PC-9 (cell line): ENCODE measurements around the gene CLBA1. TPM values are rescaled to one million over a fixed set of nuclear protein-coding genes. Genes with fewer than 3 reads are reported as not detected.

Source experiments
- BruUV-seq: library from RNA; stranded (reverse); fragments of 400-500 nt; replicated peaks from 2 replicates; lab custom pipeline; 2021; lab: Mats Ljungman, UMichigan
- CTCF ChIA-PET: fragments of 300-600 bp; sonication (Branson Sonifier 250); formaldehyde crosslinking; loops from one replicate; lab custom pipeline; 2022; ENCODE audit warnings: antibody characterized with exemption; lab: Charles Lee
- POLR2A ChIA-PET: fragments of 300-600 bp; sonication (Branson Sonifier 250); formaldehyde crosslinking; loops from one replicate; lab custom pipeline; 2022; ENCODE audit warnings: antibody characterized with exemption; ENCODE audit not compliant: unreplicated experiment; lab: Charles Lee
- DNase-seq, 2 experiments: peaks; one replicate each; pipeline versions ENCODE4 v3.0.0 to v3.0.0-alpha.2; 2015 to 2022; ENCODE audit warnings: mixed read lengths in 1 of 2
- H2AFZ ChIP-seq: fragments of 200-600 bp; sonication (generic); 2 replicates; pipeline ENCODE4 v1.8.1; 2017; ENCODE audit warnings: antibody characterized with exemption
- H3F3A ChIP-seq: fragments of 200-600 bp; sonication (generic); 2 replicates; pipeline ENCODE4 v1.8.1; 2017; ENCODE audit warnings: antibody characterized with exemption, mild to moderate bottlenecking, low read depth; ENCODE audit not compliant: insufficient read depth
- H3K27ac ChIP-seq: fragments of 200-600 bp; sonication (generic); 2 replicates; pipeline ENCODE4 v1.6.1; 2016; ENCODE audit warnings: mixed run types
- H3K27me3 ChIP-seq: fragments of 200-600 bp; sonication (generic); 2 replicates; pipeline ENCODE4 v1.6.1; 2016; ENCODE audit warnings: low read depth, mixed run types; ENCODE audit not compliant: insufficient read depth
- H3K36me3 ChIP-seq: fragments of 200-600 bp; sonication (generic); 2 replicates; pipeline ENCODE4 v1.6.1; 2016; ENCODE audit warnings: low read depth, mixed run types
- H3K4me1 ChIP-seq: fragments of 200-600 bp; sonication (generic); replicated peaks from 2 replicates; pipeline ENCODE4 v1.6.1; 2016; ENCODE audit warnings: mixed run types; ENCODE audit not compliant: insufficient read depth
- H3K4me2 ChIP-seq: fragments of 200-600 bp; sonication (generic); 2 replicates; pipeline ENCODE4 v1.6.1; 2017; ENCODE audit warnings: mixed run types
- H3K4me3 ChIP-seq: fragments of 200-600 bp; sonication (generic); 2 replicates; pipeline ENCODE4 v1.6.1; 2016; ENCODE audit warnings: mixed run types
- H3K79me2 ChIP-seq: fragments of 200-600 bp; sonication (generic); 2 replicates; pipeline ENCODE4 v1.6.1; 2017; ENCODE audit warnings: low read depth, mixed run types
- H3K9me2 ChIP-seq: fragments of 200-600 bp; sonication (generic); 2 replicates; pipeline ENCODE4 v1.8.1; 2017; ENCODE audit warnings: mild to moderate bottlenecking; ENCODE audit not compliant: insufficient read depth
- H3K9me3 ChIP-seq: fragments of 200-600 bp; sonication (generic); 2 replicates; pipeline ENCODE4 v1.8.1; 2016; ENCODE audit warnings: low read depth; ENCODE audit not compliant: insufficient read depth
- H4K20me1 ChIP-seq: fragments of 200-600 bp; sonication (generic); 2 replicates; pipeline ENCODE4 v1.8.1; 2017; ENCODE audit not compliant: insufficient read depth
- EZH2 ChIP-seq: fragments of 200-600 bp; sonication (generic); IDR thresholded peaks from 2 replicates; pipeline ENCODE4 v1.8.0; 2017; ENCODE audit warnings: antibody characterized with exemption, low read depth
- intact Hi-C: fragments of 100-400 bp; cut with micrococcal nuclease; formaldehyde crosslinking; loops from one replicate; pipeline ENCODE4 v1.10.0; 2022; ENCODE audit not compliant: unreplicated experiment
- total RNA-seq: library from RNA; stranded (reverse); gene quantifications from 2 replicates; pipeline ENCODE4 v1.2.3, GENCODE V29; 2021
- TF ChIP-seq, protein P1 (sequence below): fragments of 200-600 bp; sonication (generic); conservative IDR thresholded peaks from 2 replicates; pipeline ENCODE4 v1.6.1; 2017; ENCODE audit warnings: mixed run types, antibody characterized with exemption, mild to moderate bottlenecking, moderate library complexity

The CLBA1 gene
- total RNA-seq, 1 experiment from 2014 or later = 12.6 TPM

DNA sequence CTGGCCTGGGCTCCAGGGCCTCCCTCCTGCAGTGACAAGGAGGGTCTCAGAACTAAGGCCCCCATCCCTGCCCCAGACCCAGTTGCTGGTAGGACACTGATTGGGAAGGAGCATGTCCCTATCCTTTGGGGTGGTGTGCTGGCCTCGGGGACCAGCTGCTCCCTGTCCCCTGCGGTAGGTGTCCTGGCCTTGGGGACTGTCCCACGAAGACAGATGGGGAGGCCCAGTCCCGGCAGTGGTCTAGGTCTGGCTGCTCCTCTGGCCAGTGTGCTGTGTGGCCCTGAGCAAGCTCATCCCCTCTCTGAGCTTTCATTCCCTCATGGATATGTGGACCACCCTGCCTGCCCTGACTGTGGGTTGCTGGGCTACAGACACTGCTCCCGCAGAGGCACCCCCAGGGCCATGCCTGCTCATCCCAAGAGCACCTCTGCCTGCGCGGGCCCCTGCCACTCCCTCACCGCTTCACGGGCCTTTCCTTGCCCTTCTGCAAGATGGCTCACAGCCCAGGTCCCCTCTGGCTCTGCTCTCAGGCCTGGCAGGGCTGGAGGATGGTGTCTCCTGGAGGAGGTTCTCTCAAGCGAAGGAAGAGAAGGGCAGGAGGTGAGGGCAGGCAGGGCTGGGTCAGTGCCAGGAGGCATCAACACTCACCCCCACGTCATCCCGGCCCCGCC lies 19.9 kb upstream of the CLBA1 start:
- TF ChIP-seq, protein P1, sequence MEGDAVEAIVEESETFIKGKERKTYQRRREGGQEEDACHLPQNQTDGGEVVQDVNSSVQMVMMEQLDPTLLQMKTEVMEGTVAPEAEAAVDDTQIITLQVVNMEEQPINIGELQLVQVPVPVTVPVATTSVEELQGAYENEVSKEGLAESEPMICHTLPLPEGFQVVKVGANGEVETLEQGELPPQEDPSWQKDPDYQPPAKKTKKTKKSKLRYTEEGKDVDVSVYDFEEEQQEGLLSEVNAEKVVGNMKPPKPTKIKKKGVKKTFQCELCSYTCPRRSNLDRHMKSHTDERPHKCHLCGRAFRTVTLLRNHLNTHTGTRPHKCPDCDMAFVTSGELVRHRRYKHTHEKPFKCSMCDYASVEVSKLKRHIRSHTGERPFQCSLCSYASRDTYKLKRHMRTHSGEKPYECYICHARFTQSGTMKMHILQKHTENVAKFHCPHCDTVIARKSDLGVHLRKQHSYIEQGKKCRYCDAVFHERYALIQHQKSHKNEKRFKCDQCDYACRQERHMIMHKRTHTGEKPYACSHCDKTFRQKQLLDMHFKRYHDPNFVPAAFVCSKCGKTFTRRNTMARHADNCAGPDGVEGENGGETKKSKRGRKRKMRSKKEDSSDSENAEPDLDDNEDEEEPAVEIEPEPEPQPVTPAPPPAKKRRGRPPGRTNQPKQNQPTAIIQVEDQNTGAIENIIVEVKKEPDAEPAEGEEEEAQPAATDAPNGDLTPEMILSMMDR = no peak
- TF ChIP-seq EZH2 = no peak
- Histone ChIP-seq H3K27me3 (no peaks in the 10 kb centered on the region), H4K20me1 (no peaks in the 10 kb centered on the region), H3K9me3 (no peaks in the 10 kb centered on the region), H3K36me3 (no peaks in the 10 kb centered on the region), H3K4me3 (no peak overlapping the region), H3K79me2 (no peaks in the 10 kb centered on the region), H3K4me1 (peaks cover 25% of the 10 kb centered on the region), H3F3A (peaks cover 5% of the 10 kb centered on the region; the same call in 1 of the 2 replicates), H3K27ac (no peak overlapping the region), H3K9me2 (no peaks in the 10 kb centered on the region), H2AFZ (no peak overlapping the region), H3K4me2 (no peak overlapping the region)
- ChIA-PET POLR2A (no interaction called here), CTCF (no interaction called here)
- intact Hi-C loops = loop anchor here (5.0 kb wide), 1 partner anchor 33 kb away; no protein-coding TSS in a partner anchor
- no peak for DNase-seq
- no TSS peak for BruUV-seq

DNA sequence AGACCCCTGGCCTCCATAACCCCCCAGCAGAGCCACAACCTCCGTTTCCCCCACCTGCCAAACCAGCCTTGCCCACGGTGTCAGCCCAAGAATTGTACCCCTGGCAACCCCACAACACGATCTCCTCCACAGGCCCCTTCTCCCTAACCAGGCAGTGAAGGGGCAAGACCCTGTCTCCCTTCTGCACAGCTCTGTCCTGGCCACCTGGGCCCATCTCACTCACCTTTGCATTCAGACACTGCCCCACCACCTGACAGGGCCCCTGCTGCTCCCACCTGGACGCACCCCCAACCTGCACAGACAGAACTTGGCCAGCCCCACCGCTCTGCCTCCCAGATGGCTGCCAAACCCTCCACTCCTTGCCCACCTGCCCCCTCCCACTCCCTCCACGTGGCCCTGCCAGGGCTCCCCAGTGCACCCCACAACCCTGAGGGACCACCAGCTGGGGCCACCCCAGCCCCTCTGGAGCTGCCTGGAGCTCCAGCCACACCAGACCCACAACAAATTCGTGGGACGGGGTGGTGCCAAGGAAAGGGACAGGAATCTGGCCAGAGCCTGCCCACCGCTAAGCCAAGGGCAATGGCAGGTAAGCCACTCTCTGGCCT lies 19.2 kb upstream of the CLBA1 start:
- H3K9me3 ChIP-seq = no peaks in the 10 kb centered on the region
- ChIA-PET POLR2A (no interaction called here), CTCF (no interaction called here)
- H3K27me3 ChIP-seq = no peaks in the 10 kb centered on the region
- TF ChIP-seq, protein P1 = no peak
- no peak for TF ChIP-seq EZH2
- no peak overlapping the region for H2AFZ ChIP-seq
- peaks cover 32% of the 10 kb centered on the region for H3K4me1 ChIP-seq
- no peak overlapping the region for H3K27ac ChIP-seq
- H3K4me3 ChIP-seq = no peak overlapping the region
- no peak overlapping the region for H3K4me2 ChIP-seq
- BruUV-seq = no TSS peak
- H3K36me3 ChIP-seq = no peaks in the 10 kb centered on the region
- H3F3A ChIP-seq = peaks cover 11% of the 10 kb centered on the region; the same call in 1 of the 2 replicates
- no peaks in the 10 kb centered on the region for H3K79me2 ChIP-seq
- H3K9me2 ChIP-seq = no peaks in the 10 kb centered on the region
- H4K20me1 ChIP-seq = no peaks in the 10 kb centered on the region
- DNase-seq = no peak
- intact Hi-C loops = loop anchor here (5.0 kb wide), 1 partner anchor 34 kb away; no protein-coding TSS in a partner anchor

DNA sequence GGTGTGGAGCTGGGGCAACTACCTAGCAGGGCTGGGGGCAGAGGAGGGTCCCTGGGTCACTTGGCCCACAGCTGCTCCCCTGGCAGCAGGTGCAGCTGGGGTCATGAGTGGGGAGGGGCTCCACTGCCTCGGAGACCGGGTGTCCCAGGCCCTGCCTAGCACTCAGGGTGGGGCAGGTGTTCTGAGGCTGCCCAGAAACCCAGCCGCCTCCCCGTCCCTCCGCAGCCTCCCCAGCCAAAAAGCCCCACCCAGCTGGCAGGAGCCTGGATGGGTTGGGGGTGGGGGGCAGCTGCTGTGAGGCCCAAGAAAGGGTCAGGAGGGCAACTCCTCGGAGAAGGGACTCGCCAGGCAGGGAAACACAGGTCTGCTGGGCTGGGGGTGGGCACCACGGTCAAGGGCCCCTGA lies 18.6 kb upstream of the CLBA1 start:
- Histone ChIP-seq H3K27ac (no peak overlapping the region), H3K4me1 (peaks cover 38% of the 10 kb centered on the region), H3F3A (peaks cover 17% of the 10 kb centered on the region; the same call in 1 of the 2 replicates), H4K20me1 (no peaks in the 10 kb centered on the region), H3K27me3 (no peaks in the 10 kb centered on the region), H3K9me2 (no peaks in the 10 kb centered on the region), H3K9me3 (no peaks in the 10 kb centered on the region), H2AFZ (no peak overlapping the region), H3K4me2 (peak overlapping the region; percentile 49), H3K4me3 (no peak overlapping the region), H3K36me3 (no peaks in the 10 kb centered on the region), H3K79me2 (no peaks in the 10 kb centered on the region)
- CTCF ChIA-PET = no interaction called here
- no peak for DNase-seq
- BruUV-seq = no TSS peak
- intact Hi-C loops = loop anchor here (5.0 kb wide), 1 partner anchor 35 kb away; no protein-coding TSS in a partner anchor
- TF ChIP-seq, protein P1 = no peak
- no peak for TF ChIP-seq EZH2
- POLR2A ChIA-PET = no interaction called here
